ENCODE results near the gene NAALADL2.

DNA sequence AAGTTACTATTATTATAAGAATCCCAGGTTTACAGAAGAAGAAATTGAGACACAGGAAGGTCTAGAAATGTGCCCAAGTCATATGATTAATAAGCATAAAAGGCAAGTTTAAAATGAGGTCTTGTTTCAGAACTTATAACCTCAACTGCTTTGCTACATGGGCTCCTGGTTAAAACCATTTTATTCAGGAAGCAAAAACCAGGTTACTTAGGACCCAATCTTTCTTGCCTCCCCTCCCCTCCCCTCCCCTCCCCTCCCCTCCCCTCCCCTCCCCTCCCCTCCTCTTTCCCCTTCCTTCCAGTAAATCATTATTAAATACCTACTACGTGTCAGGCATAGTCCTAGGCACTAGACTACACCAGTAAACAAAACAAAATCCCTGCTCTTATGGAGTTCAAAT lies 93.9 kb downstream of the NAALADL2 start:
- TF ChIP-seq POLR2A (IDR thresholded peaks at IDR 0.05; ENCODE audit: low read length) (no peak), GATA1 (IDR thresholded peaks at IDR 0.05; ENCODE audit: low read depth, low read length) (no peak)

Data from erythroblast (primary cell).